Occipital lobe (tissue), 2 donors: ENCODE data around the gene MRPS33. TPM values are rescaled to one million over a fixed set of nuclear protein-coding genes. Genes with fewer than 3 reads are reported as not detected.
"Not testable (repeated sequence)": the region's sequence is repeated elsewhere in the genome, so short reads cannot be mapped to it uniquely, and the experiment has no call there.

Source experiments
- DNase-seq: peaks from one replicate; lab custom pipeline; 2025; lab: John Stamatoyannopoulos, UW
- total RNA-seq: library from RNA; depleted of rRNA; stranded (reverse); fragments of >200 nt; gene quantifications from one replicate; pipeline ENCODE4 v1.2.3, GENCODE V29; 2014

Gene MRPS33
- total RNA-seq, 1 donor from 2014 or later: 12.6 TPM

GRCh38 chr7:141012044-141012685 lies 2.6 kb downstream of the MRPS33 start:
- DNase-seq: peak; percentile 10

GRCh38 chr7:141011443-141011842 lies 3.3 kb downstream of the MRPS33 start:
- DNase-seq: no peak

- no peak for DNase-seq
Measured at GRCh38 chr7:141003172-141004065, 11.3 kb downstream of the MRPS33 start.

GRCh38 chr7:141001546-141001945 lies 13.2 kb downstream of the MRPS33 start:
- no peak for DNase-seq

- DNase-seq: no peak
Measured at GRCh38 chr7:141001122-141001521, 13.6 kb downstream of the MRPS33 start.

GRCh38 chr7:140998715-140999114 lies 16.0 kb downstream of the MRPS33 start:
- no peak for DNase-seq

- DNase-seq: no peak
Measured at GRCh38 chr7:140992422-140992821, 22.3 kb downstream of the MRPS33 start.

- no peak for DNase-seq
Measured at GRCh38 chr7:140990193-140990962, 24.4 kb downstream of the MRPS33 start.

- no peak for DNase-seq
Measured at GRCh38 chr7:140989068-140989467, 25.7 kb downstream of the MRPS33 start.

- DNase-seq: no peak
Measured at GRCh38 chr7:140983802-140984201, 30.9 kb downstream of the MRPS33 start.

- DNase-seq: no peak
Measured at GRCh38 chr7:140982508-140982907, 32.2 kb downstream of the MRPS33 start.

GRCh38 chr7:140981951-140982350 lies 32.8 kb downstream of the MRPS33 start:
- DNase-seq: no peak

GRCh38 chr7:140977741-140978140 lies 37.0 kb downstream of the MRPS33 start:
- DNase-seq: no peak

- DNase-seq: no peak
Measured at GRCh38 chr7:140972876-140973829, 41.6 kb downstream of the MRPS33 start.

- no peak for DNase-seq
Measured at GRCh38 chr7:140972344-140972743, 42.4 kb downstream of the MRPS33 start.

GRCh38 chr7:140967438-140967837 lies 47.3 kb downstream of the MRPS33 start:
- DNase-seq: no peak

- DNase-seq: no peak
Measured at GRCh38 chr7:140966561-140967233, 48.1 kb downstream of the MRPS33 start.

GRCh38 chr7:140961117-140961516 lies 53.6 kb downstream of the MRPS33 start:
- DNase-seq: no peak

- DNase-seq: not testable (repeated sequence)
Measured at GRCh38 chr7:140956997-140957396, 57.8 kb downstream of the MRPS33 start.
